Breast epithelium (tissue), 4 donors: ENCODE measurements around the gene MACROD2. TPM values are rescaled to one million over a fixed set of nuclear protein-coding genes. Genes with fewer than 3 reads are reported as not detected.

Experiments used
- DNase-seq, 2 donors: peaks; one replicate each; pipeline ENCODE4 v3.0.0-alpha.2; 2019; ENCODE audit warnings: low spot score in 2 of 2
- H3K27ac ChIP-seq, 2 donors: fragments of 200-600 bp; sonication (generic) in 1 of 2; one replicate each; pipeline ENCODE4 v1.5.1; 2016 to 2019; ENCODE audit warnings: mild to moderate bottlenecking in 1 of 2
- H3K27me3 ChIP-seq, 2 donors: fragments of 200-600 bp; sonication (generic) in 1 of 2; one replicate each; pipeline versions ENCODE4 v1.5.1 to v1.6.0; 2017 to 2019; ENCODE audit warnings: control low read depth in 1 of 2, mild to moderate bottlenecking in 1 of 2
- H3K36me3 ChIP-seq: fragments of 200-600 bp; one replicate; pipeline ENCODE4 v1.5.1; 2019
- H3K4me1 ChIP-seq, 2 donors: fragments of 200-600 bp; sonication (generic); one replicate each; pipeline ENCODE4 v1.5.1; 2016 to 2019; ENCODE audit warnings: control low read depth in 1 of 2
- H3K4me3 ChIP-seq, 3 donors: fragments of 200-600 bp; sonication (generic); 1 replicate in 2 of 3; 2 replicates in 1 of 3; pipeline ENCODE4 v1.5.1; 2016 to 2019; ENCODE audit warnings: mild to moderate bottlenecking in 3 of 3, moderate library complexity in 2 of 3
- H3K9me3 ChIP-seq, 2 donors: fragments of 200-600 bp; sonication (generic) in 1 of 2; one replicate each; pipeline ENCODE4 v1.5.1; 2016 to 2019; ENCODE audit warnings: control low read depth in 1 of 2
- POLR2A ChIP-seq: fragments of 450-650 bp; IDR thresholded peaks from one replicate; pipeline ENCODE4 v1.6.1; 2016; ENCODE audit warnings: antibody characterized with exemption, mild to moderate bottlenecking, moderate library complexity
- POLR2AphosphoS5 ChIP-seq, 3 donors: sonication (generic); formaldehyde crosslinking; IDR thresholded peaks; one replicate each; pipeline ENCODE4 v1.6.1; 2017; ENCODE audit warnings: antibody characterized with exemption in 3 of 3
- intact Hi-C: fragments of 100-400 bp; cut with DNase I; formaldehyde crosslinking; loops from one replicate; pipeline ENCODE4 v1.15.1; 2023; ENCODE audit warnings: low total_unique reads
- total RNA-seq, 3 donors: library from RNA; depleted of rRNA; stranded (reverse); fragments of >200 nt; gene quantifications; one replicate each; pipeline ENCODE4 v1.1.0, GENCODE V29; 2016
- TF ChIP-seq, protein P1 (sequence below), 3 donors: fragments of 450-650 bp; IDR thresholded peaks; one replicate each; pipeline ENCODE4 v1.5.1; 2016 to 2017; ENCODE audit warnings: antibody characterized with exemption in 3 of 3, mild to moderate bottlenecking in 3 of 3, moderate library complexity in 3 of 3

The MACROD2 gene
- total RNA-seq, 3 donors from 2014 or later, result 6.7 to 26.8 (median 8.8) TPM

GRCh38 chr20:15047042-15047441, 1051.7 kb downstream of the MACROD2 start:
- H3K4me1 ChIP-seq, result no peaks in the 10 kb centered on the region
- TF ChIP-seq, protein P1, sequence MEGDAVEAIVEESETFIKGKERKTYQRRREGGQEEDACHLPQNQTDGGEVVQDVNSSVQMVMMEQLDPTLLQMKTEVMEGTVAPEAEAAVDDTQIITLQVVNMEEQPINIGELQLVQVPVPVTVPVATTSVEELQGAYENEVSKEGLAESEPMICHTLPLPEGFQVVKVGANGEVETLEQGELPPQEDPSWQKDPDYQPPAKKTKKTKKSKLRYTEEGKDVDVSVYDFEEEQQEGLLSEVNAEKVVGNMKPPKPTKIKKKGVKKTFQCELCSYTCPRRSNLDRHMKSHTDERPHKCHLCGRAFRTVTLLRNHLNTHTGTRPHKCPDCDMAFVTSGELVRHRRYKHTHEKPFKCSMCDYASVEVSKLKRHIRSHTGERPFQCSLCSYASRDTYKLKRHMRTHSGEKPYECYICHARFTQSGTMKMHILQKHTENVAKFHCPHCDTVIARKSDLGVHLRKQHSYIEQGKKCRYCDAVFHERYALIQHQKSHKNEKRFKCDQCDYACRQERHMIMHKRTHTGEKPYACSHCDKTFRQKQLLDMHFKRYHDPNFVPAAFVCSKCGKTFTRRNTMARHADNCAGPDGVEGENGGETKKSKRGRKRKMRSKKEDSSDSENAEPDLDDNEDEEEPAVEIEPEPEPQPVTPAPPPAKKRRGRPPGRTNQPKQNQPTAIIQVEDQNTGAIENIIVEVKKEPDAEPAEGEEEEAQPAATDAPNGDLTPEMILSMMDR (IDR thresholded peaks at IDR 0.05), result no peak
- intact Hi-C loops, result no loop called here
- DNase-seq, result no peak
- H3K9me3 ChIP-seq, result no peaks in the 10 kb centered on the region
- H3K36me3 ChIP-seq, result no peaks in the 10 kb centered on the region
- no peaks in the 10 kb centered on the region for H3K27me3 ChIP-seq
- H3K4me3 ChIP-seq, result no peak overlapping the region
- H3K27ac ChIP-seq, result no peak overlapping the region

DNA sequence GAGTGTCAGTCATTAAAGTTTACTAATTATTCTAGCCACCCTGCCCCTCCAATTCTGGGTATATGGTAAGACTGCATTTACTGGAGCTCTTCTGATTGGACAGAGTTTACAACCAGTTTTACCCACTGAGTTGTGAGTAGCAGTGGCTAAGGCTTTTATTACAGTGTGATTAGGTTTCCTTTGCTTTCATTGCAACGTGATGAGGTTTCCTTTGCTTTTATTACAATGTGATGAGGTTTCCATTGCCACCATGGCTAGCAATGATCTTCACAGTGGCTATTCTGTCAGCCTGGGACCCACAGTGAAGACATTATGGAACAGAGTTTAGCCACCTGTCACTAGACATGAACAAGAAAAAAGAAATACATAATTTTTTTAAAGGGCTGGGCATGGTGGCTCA, 1052.3 kb downstream of the MACROD2 start:
- no peak for DNase-seq
- Histone ChIP-seq H3K27ac (no peak overlapping the region), H3K4me1 (no peaks in the 10 kb centered on the region), H3K27me3 (no peaks in the 10 kb centered on the region), H3K36me3 (no peaks in the 10 kb centered on the region), H3K4me3 (no peak overlapping the region), H3K9me3 (no peaks in the 10 kb centered on the region)
- TF ChIP-seq POLR2A (no peak), POLR2AphosphoS5 (IDR thresholded peaks at IDR 0.05) (no peak)
- TF ChIP-seq, protein P1 (IDR thresholded peaks at IDR 0.05), result no peak
- intact Hi-C loops, result no loop called here

- Histone ChIP-seq H3K9me3 (peaks cover 0 to 6% of the 10 kb centered on the region in 2 donors), H3K4me3 (no peak overlapping the region), H3K27me3 (no peaks in the 10 kb centered on the region), H3K36me3 (no peaks in the 10 kb centered on the region), H3K27ac (no peak overlapping the region), H3K4me1 (no peaks in the 10 kb centered on the region)
- DNase-seq, result no peak
- TF ChIP-seq, protein P1 (IDR thresholded peaks at IDR 0.05), result no peak
- TF ChIP-seq POLR2AphosphoS5 (IDR thresholded peaks at IDR 0.05) (no peak), POLR2A (no peak)
- intact Hi-C loops, result no loop called here
These were observed 1060.9 kb downstream of the MACROD2 start for GRCh38 chr20:15056246-15056645.

GRCh38 chr20:15058841-15059240, 1063.5 kb downstream of the MACROD2 start:
- no peak overlapping the region for H3K27ac ChIP-seq
- intact Hi-C loops, result no loop called here
- no peak for TF ChIP-seq POLR2AphosphoS5 (IDR thresholded peaks at IDR 0.05)
- no peak overlapping the region for H3K4me3 ChIP-seq
- peaks cover 0 to 1% of the 10 kb centered on the region in 2 donors for H3K9me3 ChIP-seq
- H3K36me3 ChIP-seq, result no peaks in the 10 kb centered on the region
- no peak for DNase-seq
- H3K27me3 ChIP-seq, result no peaks in the 10 kb centered on the region
- peaks cover 0 to 4% of the 10 kb centered on the region in 2 donors for H3K4me1 ChIP-seq

DNA sequence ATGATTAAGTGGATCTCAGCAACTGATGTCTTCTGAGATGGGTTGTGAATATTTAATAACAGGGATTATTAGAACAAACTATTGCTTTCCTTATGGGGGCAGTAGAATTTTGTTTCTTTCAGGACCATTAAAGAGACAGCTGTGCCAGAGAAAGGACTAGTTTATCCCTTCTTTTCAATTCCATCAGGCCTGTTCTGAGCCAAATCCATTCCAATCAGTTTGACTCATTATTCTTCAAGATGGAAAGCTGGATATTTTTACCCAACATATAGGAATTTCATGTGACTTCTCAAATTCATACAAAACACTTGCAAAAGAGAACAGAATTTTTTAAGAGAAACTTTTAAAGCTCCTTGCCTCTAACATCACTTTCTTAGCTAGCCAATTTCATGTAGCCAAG, 1064.1 kb downstream of the MACROD2 start:
- no peaks in the 10 kb centered on the region for H3K36me3 ChIP-seq
- peaks cover 0 to 4% of the 10 kb centered on the region in 2 donors for H3K4me1 ChIP-seq
- TF ChIP-seq, protein P1 (IDR thresholded peaks at IDR 0.05), result no peak
- TF ChIP-seq POLR2A (no peak), POLR2AphosphoS5 (IDR thresholded peaks at IDR 0.05) (no peak)
- H3K27me3 ChIP-seq, result no peaks in the 10 kb centered on the region
- no peaks in the 10 kb centered on the region for H3K9me3 ChIP-seq
- H3K4me3 ChIP-seq, result no peak overlapping the region
- no peak for DNase-seq
- intact Hi-C loops, result no loop called here
- no peak overlapping the region for H3K27ac ChIP-seq
